Keratinocyte (primary cell): ENCODE data around the gene POLR1G.
"Not testable (repeated sequence)": the region's sequence is repeated elsewhere in the genome, so short reads cannot be mapped to it uniquely, and the experiment has no call there.

ENCODE experiments used
- EZH2 ChIP-seq: IDR thresholded peaks from one replicate; pipeline ENCODE4 v1.6.1; 2012; ENCODE audit warnings: inconsistent platforms, mild to moderate bottlenecking, low read length, moderate library complexity
- TF ChIP-seq, protein P1 (sequence below), 3 experiments: IDR thresholded peaks in 1 of 3; conservative IDR thresholded peaks in 1 of 3; optimal IDR thresholded peaks in 1 of 3; 2 replicates in 2 of 3; 3 replicates in 1 of 3; pipeline versions ENCODE3 to v1.5.1; 2011; ENCODE audit warnings: low read length in 3 of 3, mild to moderate bottlenecking in 3 of 3, moderate library complexity in 2 of 3, control low read depth in 1 of 3, inconsistent platforms in 1 of 3; ENCODE audit not compliant: insufficient read depth in 2 of 3; ENCODE audit errors: extremely low read depth in 1 of 3

DNA sequence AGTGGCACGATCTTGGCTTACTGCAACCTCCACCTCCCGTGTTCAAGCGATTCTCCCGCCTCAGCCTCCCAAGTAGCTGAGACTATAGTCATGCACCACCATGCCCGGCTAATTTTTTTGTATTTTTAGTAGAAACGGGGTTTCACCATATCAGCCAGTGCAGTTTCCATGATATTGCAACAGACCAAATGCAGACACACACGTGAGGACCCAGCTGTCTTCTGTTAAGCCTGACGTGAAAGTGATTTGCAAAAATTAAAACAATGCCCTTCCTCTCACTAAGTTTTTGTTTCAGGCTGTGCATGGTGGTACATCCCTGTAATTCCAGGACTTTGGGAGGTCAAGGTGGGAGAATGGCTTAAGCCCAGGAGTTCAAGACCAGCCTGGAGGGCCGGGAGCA, 24.6 kb downstream of the POLR1G start:
- TF ChIP-seq, protein P1, sequence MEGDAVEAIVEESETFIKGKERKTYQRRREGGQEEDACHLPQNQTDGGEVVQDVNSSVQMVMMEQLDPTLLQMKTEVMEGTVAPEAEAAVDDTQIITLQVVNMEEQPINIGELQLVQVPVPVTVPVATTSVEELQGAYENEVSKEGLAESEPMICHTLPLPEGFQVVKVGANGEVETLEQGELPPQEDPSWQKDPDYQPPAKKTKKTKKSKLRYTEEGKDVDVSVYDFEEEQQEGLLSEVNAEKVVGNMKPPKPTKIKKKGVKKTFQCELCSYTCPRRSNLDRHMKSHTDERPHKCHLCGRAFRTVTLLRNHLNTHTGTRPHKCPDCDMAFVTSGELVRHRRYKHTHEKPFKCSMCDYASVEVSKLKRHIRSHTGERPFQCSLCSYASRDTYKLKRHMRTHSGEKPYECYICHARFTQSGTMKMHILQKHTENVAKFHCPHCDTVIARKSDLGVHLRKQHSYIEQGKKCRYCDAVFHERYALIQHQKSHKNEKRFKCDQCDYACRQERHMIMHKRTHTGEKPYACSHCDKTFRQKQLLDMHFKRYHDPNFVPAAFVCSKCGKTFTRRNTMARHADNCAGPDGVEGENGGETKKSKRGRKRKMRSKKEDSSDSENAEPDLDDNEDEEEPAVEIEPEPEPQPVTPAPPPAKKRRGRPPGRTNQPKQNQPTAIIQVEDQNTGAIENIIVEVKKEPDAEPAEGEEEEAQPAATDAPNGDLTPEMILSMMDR (optimal IDR thresholded peaks at IDR 0.05 in 1 of 3, IDR thresholded peaks at IDR 0.05 in 1 of 3, conservative IDR thresholded peaks at IDR 0.05 in 1 of 3; ENCODE audit: extremely low read depth in 1 of 3, insufficient read depth in 2 of 3, low read length in 3 of 3): not testable (repeated sequence)
- TF ChIP-seq EZH2: not testable (repeated sequence)
